Caki2 (cell line): ENCODE results near the gene CFAP61. TPM values are rescaled to one million over a fixed set of nuclear protein-coding genes. Genes with fewer than 3 reads are reported as not detected.

Experiments used
- DNase-seq: peaks from one replicate; pipeline ENCODE4 v3.0.0-alpha.2; 2015; ENCODE audit warnings: low read depth
- in situ Hi-C: cut with HindIII; loops from 2 replicates; pipeline ENCODE4 v1.10.0; 2016; ENCODE audit warnings: low sequenced_read_pairs, low pct_unique_long_range_greater_than_20kb, mixed read lengths
- total RNA-seq: library from RNA; depleted of rRNA; stranded (reverse); fragments of >200 nt; shearing (Covaris generic); gene quantifications from 2 replicates; pipeline ENCODE4 v1.2.3, GENCODE V29; 2014; ENCODE audit warnings: low replicate concordance

CFAP61 gene
- total RNA-seq, 1 experiment from 2014 or later, result 0.07 TPM

- in situ Hi-C loops, result no loop called here
- DNase-seq, result no peak
Observed at GRCh38 chr20:20138301-20139064, 86.2 kb downstream of the CFAP61 start.

GRCh38 chr20:20139403-20139802, 87.1 kb downstream of the CFAP61 start:
- in situ Hi-C loops, result no loop called here
- no peak for DNase-seq

- DNase-seq, result no peak
- in situ Hi-C loops, result no loop called here
Observed at GRCh38 chr20:20143165-20143564, 90.8 kb downstream of the CFAP61 start.

- in situ Hi-C loops, result no loop called here
Observed at GRCh38 chr20:20143646-20144045, 91.3 kb downstream of the CFAP61 start.

GRCh38 chr20:20148779-20149178, 96.4 kb downstream of the CFAP61 start:
- in situ Hi-C loops, result no loop called here
- no peak for DNase-seq

More at GRCh38 chr20:20143646-20144045, 91.3 kb downstream of the CFAP61 start:
- DNase-seq, result no peak

- no peak for DNase-seq
- in situ Hi-C loops, result no loop called here
Observed at GRCh38 chr20:20150241-20150640, 97.9 kb downstream of the CFAP61 start.

GRCh38 chr20:20160520-20160919, 108.2 kb downstream of the CFAP61 start:
- no peak for DNase-seq

GRCh38 chr20:20161611-20162010, 109.3 kb downstream of the CFAP61 start:
- no peak for DNase-seq
- in situ Hi-C loops, result no loop called here

More at GRCh38 chr20:20160520-20160919, 108.2 kb downstream of the CFAP61 start:
- in situ Hi-C loops, result no loop called here

- in situ Hi-C loops, result no loop called here
- no peak for DNase-seq
Observed at GRCh38 chr20:20167698-20168097, 115.4 kb downstream of the CFAP61 start.

GRCh38 chr20:20173254-20173653, 120.9 kb downstream of the CFAP61 start:
- no peak for DNase-seq
- in situ Hi-C loops, result no loop called here

GRCh38 chr20:20174089-20174835, 121.9 kb downstream of the CFAP61 start:
- in situ Hi-C loops, result no loop called here
- DNase-seq, result no peak

GRCh38 chr20:20181322-20181721, 129.0 kb downstream of the CFAP61 start:
- DNase-seq, result no peak
- in situ Hi-C loops, result no loop called here

- in situ Hi-C loops, result no loop called here
- no peak for DNase-seq
Observed at GRCh38 chr20:20184149-20184548, 131.8 kb downstream of the CFAP61 start.

GRCh38 chr20:20184706-20185105, 132.4 kb downstream of the CFAP61 start:
- in situ Hi-C loops, result no loop called here
- no peak for DNase-seq

- in situ Hi-C loops, result no loop called here
- DNase-seq, result no peak
Observed at GRCh38 chr20:20188647-20189046, 136.3 kb downstream of the CFAP61 start.

GRCh38 chr20:20192366-20192765, 140.0 kb downstream of the CFAP61 start:
- in situ Hi-C loops, result no loop called here
- no peak for DNase-seq

- in situ Hi-C loops, result no loop called here
Observed at GRCh38 chr20:20195021-20195705, 142.8 kb downstream of the CFAP61 start.

GRCh38 chr20:20196610-20197009, 144.3 kb downstream of the CFAP61 start:
- in situ Hi-C loops, result no loop called here
- no peak for DNase-seq

More at GRCh38 chr20:20195021-20195705, 142.8 kb downstream of the CFAP61 start:
- no peak for DNase-seq

GRCh38 chr20:20198011-20198410, 145.7 kb downstream of the CFAP61 start:
- DNase-seq, result no peak
- in situ Hi-C loops, result no loop called here
